ENCODE data around the gene SETD1B.
"Not testable (repeated sequence)": the region's sequence is repeated elsewhere in the genome, so short reads cannot be mapped to it uniquely, and the experiment has no call there.

The SETD1B gene

GRCh38 chr12:121781484-121781997, 22.3 kb upstream of the SETD1B start:
- DNase-seq, result no peak

GRCh38 chr12:121781998-121782979, 21.5 kb upstream of the SETD1B start:
- no peak for DNase-seq

- DNase-seq, result no peak
Observed at GRCh38 chr12:121783766-121784165, 20.0 kb upstream of the SETD1B start.

DNA sequence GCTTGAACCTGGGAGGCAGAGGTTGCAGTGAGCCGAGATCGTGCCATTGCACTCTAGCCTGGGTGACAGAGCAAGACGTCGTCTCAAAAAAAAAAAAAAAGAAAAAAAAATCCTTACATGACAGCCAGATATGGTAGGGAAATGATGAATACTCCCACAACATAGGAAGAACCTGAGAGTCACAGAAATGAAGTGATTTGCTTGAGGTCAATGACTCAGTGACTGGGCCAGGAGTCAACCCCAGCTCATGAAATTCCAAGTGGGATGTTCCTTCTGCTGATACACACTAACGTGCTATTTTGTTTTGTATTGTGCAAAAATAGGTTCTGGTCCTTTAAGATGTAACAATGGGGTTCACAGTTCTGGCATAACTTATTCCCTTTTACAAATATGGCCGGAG, 19.3 kb upstream of the SETD1B start:
- no peak for DNase-seq

DNA sequence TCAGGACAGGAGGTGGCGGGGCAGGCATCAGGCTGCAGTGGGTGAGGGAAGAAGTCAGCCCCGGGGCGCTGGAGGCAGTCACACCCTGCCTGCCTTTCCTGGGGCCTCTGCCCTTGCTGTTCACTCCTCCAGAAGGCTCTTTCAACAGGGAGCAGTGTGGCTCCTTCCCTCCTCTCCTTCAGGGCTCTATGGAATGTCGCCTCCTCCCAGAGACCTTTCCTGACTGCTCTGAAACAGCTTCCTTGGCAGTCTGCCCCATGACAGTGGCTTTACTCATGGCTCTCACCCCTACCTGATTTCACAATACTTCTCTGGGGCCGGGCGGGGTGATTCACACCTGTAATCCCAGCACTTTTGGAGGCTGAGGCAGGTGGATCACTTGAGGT, 17.4 kb upstream of the SETD1B start:
- DNase-seq, result no peak

GRCh38 chr12:121787063-121788025, 16.5 kb upstream of the SETD1B start:
- no peak for DNase-seq

GRCh38 chr12:121788176-121788818, 15.5 kb upstream of the SETD1B start:
- DNase-seq, result no peak

- DNase-seq, result no peak
Observed at GRCh38 chr12:121789233-121789781, 14.5 kb upstream of the SETD1B start.

- peak; percentile 83 for DNase-seq
Observed at GRCh38 chr12:121789800-121790728, 13.7 kb upstream of the SETD1B start.

DNA sequence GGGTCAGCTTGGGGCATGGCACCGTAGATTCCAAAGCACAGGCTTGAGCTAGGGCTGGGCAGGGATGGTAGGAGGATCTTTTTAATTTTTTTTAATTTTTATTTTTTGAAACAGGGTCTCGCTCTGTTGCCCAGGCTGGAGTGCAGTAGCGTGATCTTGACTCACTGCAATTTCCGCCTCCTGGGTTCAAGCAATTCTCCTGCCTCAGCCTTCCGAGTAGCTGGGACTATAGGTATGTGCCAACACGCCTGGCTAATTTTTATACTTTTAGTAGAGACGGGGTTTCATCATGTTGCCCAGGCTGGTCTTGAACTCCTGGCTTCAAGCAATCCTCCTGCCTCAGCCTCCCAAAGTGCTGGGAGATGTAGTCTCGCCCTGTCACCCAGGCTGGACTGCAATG, 13.0 kb upstream of the SETD1B start:
- not testable (repeated sequence) for DNase-seq

- no peak for DNase-seq
Observed at GRCh38 chr12:121791671-121792551, 11.9 kb upstream of the SETD1B start.

GRCh38 chr12:121792607-121793439, 11.0 kb upstream of the SETD1B start:
- peak; percentile 51 for DNase-seq

GRCh38 chr12:121793440-121793837, 10.4 kb upstream of the SETD1B start, which contains the start of gene RHOF:
TSS of gene RHOF (minus strand) at chr12:121793688. CDS start at chr12:121793633, 55 bp downstream.
- DNase-seq, result peak; percentile 61

- peak; percentile 89 for DNase-seq
Observed at GRCh38 chr12:121793838-121794533, 9.8 kb upstream of the SETD1B start.

DNA sequence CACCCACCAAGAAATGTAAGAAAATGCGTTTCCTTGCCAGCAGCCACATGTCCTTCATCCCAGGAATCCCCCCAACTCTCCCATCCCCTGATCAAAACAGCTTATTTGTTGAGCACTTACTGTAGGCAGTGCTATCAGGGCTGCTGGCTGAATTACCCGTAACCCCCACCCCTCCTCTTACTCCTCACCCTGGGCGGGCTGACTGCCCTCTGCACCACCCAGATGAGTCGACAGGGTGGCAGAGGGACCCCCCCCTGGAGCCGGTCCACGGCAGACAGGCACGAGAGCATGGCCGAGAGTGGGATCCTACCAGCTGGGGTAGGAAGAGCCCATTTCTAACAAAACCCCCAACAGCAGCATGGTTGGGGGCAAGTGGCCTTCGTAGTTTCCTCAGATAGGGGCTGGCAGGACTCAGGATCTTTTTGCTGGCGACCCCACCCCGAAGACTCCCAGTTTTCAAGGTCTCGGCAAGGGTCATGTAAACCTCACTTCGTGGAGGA, 9.2 kb upstream of the SETD1B start:
- DNase-seq, result no peak

DNA sequence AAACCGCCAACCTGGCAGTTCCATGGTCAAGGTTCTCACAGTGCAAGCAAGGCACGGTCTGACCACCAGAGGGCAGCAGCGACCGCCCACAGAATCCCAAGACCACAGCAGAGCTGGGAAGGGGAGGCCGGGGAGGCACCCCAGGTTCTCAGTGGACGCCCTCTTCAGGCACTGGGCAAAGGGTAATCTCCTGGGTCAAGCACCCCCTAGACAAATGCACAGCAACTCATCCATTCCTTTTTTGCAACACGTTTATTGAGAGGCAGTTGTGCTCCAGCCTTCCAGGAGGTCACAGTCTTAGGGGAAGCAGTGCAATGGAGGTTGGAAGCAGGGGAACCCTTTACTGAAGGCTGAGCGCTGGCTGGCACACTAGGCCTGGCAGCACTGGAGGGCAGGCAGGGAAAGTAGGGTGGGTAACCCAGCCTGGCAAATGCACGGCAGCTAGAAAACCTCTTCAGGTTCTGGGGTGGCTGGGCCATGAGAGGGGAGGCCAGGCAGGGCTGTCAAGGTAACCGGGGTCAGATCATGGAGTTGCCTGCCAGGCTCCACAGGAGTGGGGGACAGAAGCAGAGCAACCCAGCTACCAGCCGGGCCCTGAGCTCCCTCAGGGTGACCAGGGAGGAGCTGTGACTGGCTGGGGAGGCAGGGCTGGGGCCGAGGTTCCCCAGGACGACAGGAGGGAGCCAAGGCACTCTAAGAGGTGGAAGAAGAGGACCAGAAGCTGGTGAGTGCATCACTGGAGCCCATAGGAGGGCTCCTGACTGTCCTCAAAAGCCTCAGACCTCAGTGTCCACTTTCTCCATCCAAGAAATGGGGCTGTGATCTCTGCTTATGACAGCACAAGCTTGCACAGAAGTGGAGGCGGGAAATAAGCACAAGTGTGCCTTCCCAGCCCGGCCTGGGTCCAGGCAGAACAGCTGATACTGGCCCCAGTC, 8.5 kb upstream of the SETD1B start:
- DNase-seq, result peak; percentile 68

All from NK-92 treated with Interleukin-12 subunit alpha and Interleukin-12 subunit beta, amount 100 ng/mL, for 24 hours (cell line).